GM19455 (cell line): ENCODE results near the gene SPG11.

ENCODE experiments used
- ATAC-seq: cut with Tn5 transposase; IDR thresholded peaks from one replicate; pipeline ENCODE4 v1.9.1; 2021; ENCODE audit not compliant: unreplicated experiment

Gene SPG11

DNA sequence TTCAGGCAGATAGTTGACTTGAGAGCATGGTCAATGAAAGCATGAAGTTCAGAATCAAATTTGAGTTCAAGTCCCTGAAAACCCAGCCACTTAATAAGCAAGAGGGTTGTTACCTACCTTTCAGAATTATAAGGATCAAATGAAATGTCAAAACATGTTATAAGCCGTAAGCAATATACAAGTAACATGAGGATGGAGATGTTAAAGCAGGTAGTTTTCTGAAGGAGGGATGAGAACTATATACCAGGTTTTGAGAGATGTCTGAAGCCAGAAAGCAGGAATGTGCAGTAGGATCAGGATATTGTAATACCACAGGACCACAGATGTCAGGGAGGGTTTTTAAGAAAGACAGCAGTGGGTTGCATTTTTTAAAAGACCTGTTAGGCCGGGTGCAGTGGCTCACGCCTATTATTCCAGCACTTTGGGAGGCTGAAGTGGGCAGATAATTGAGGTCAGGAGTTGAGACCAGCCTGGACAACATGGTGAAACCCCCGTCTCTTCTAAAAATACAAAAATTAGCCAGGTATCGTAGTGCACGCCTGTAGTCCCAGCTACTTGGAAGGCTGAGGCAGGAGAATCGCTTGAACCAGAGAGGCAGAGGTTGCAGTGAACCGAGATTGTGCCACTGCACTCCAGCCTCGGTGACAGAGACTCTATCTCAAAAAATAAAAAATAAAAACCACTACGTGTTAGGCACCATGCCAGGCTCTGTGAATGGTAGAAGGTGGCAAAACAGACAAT is 133.4 kb downstream of the SPG11 start:
- ATAC-seq = no peak

DNA sequence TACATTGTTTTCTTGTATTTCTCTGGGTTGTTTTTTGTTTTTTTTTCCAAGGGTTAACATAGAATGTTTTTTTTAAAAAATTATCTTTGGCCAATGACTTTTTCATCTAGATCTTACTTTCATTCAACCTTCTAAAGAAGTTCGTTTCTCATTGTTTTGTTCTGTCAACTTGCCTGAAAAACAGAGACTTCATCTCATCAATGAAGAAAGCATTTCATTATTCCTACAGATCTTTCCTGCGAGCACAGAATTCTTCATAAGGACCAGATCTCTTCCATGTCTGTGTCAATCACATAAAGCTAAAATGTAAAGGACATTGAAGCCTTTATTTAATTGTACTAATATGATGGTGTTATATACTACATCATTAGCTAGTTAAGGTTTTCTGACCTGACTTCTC is 136.2 kb downstream of the SPG11 start:
- no peak for ATAC-seq

DNA sequence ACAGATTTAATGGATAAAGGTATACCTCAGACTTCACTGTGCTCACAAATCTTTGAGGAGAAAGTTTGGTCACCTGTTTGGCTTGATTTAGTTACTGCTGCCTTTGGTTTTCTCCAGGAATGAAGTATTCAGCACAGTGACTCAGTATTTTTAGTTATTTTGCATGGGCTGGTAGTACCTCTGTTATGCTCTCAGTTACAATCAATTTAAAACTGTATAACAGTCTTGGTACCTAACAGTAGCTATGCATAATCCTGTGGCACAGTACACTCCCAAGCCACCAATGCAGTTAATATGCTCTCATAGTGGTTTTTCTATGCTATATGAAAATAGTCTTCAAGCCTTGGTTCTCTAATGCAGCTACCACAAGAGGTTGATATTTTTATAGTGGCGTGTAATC is 138.4 kb downstream of the SPG11 start:
- ATAC-seq = no peak

DNA sequence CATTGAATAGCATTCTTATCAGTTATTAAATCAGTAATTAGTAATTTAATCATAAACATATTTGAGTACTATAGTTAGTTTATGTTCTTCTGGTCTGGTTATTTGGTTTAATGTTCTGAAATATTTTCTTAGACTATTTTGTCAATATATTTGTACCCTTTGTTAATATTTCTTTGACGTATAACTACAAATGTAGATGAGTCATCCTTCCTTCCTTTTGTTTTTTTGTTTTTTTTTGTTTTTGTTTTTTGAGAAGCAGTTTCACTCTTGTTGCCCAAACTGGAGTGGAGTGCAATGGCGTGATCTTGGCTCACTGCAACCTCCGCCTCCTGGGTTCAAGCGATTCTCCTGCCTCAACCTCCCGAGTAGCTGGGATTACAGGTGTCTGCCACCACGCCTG is 143.9 kb downstream of the SPG11 start:
- ATAC-seq = no peak

DNA sequence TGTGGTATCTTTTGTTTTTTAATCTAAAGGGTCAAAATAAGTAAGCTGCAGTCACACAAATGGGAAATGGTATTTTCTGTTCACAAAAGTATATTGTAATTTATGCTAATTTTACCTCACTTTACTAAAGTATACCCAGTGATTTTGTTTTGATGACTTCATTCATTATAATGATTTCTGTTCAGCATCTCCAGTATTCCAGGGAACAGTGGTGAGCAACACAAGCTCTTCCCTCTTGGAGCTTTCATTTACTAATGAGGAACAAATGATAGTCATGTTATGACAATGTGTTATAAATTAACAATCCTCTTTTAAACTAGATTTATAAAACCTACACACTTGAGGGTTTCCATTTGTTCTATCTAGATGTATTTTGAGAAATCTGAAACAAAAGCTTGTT is 147.0 kb downstream of the SPG11 start:
- no peak for ATAC-seq
